Prostate gland (tissue), 2 donors: ENCODE results near the gene SERINC2. TPM values are rescaled to one million over a fixed set of nuclear protein-coding genes. Genes with fewer than 3 reads are reported as not detected.

Experiments
- DNase-seq: peaks from one replicate; pipeline ENCODE4 v3.0.0-alpha.2; 2019; ENCODE audit warnings: low spot score
- H3K27ac ChIP-seq, 2 donors: fragments of 200-600 bp; sonication (generic); 2 replicates each; pipeline ENCODE4 v1.5.1; 2017 to 2019
- H3K27me3 ChIP-seq: fragments of 200-600 bp; sonication (generic); replicated peaks from 2 replicates; pipeline ENCODE4 v1.5.1; 2019; ENCODE audit not compliant: insufficient read depth
- H3K36me3 ChIP-seq, 2 donors: fragments of 200-600 bp; sonication (generic); 1 replicate in 1 of 2; 2 replicates in 1 of 2; pipeline versions ENCODE4 v1.5.1 to v1.8.1; 2017 to 2019
- H3K4me1 ChIP-seq: fragments of 200-600 bp; sonication (generic); replicated peaks from 2 replicates; pipeline ENCODE4 v1.5.1; 2019
- H3K4me3 ChIP-seq, 2 donors: fragments of 200-600 bp; sonication (generic); 2 replicates each; pipeline ENCODE4 v1.5.1; 2017 to 2019
- H3K9me3 ChIP-seq: fragments of 200-600 bp; sonication (generic); 2 replicates; pipeline ENCODE4 v1.5.1; 2017
- CTCF ChIP-seq, 4 experiments: fragments of 200-600 bp in 2 of 4; fragments of 450-650 bp in 2 of 4; sonication (generic) in 2 of 4; IDR thresholded peaks; 1 replicate in 3 of 4; 2 replicates in 1 of 4; pipeline ENCODE4 v1.5.1; 2016 to 2019; ENCODE audit warnings: antibody characterized with exemption in 4 of 4, mild to moderate bottlenecking in 2 of 4, moderate library complexity in 2 of 4
- POLR2A ChIP-seq: fragments of 450-650 bp; IDR thresholded peaks from one replicate; pipeline ENCODE4 v1.6.1; 2016; ENCODE audit warnings: antibody characterized with exemption, mild to moderate bottlenecking
- POLR2AphosphoS5 ChIP-seq: sonication (generic); formaldehyde crosslinking; IDR thresholded peaks from one replicate; pipeline ENCODE4 v1.6.1; 2017; ENCODE audit warnings: antibody characterized with exemption
- WGBS: methylation state at CpG from one replicate; pipeline ENCODE4 v1.1.5; 2018; 5-methylcytosine and 5-hydroxymethylcytosine counted together
- intact Hi-C: fragments of 100-400 bp; cut with DNase I; formaldehyde crosslinking; loops from one replicate; pipeline ENCODE4 v1.14.2; 2022
- total RNA-seq, 2 donors: library from RNA; depleted of rRNA; stranded (reverse); fragments of >200 nt; gene quantifications; one replicate each; pipeline ENCODE4 v1.1.0, GENCODE V29; 2016

SERINC2 gene
- total RNA-seq, 2 donors from 2014 or later, result 76.1 to 110 TPM

DNA sequence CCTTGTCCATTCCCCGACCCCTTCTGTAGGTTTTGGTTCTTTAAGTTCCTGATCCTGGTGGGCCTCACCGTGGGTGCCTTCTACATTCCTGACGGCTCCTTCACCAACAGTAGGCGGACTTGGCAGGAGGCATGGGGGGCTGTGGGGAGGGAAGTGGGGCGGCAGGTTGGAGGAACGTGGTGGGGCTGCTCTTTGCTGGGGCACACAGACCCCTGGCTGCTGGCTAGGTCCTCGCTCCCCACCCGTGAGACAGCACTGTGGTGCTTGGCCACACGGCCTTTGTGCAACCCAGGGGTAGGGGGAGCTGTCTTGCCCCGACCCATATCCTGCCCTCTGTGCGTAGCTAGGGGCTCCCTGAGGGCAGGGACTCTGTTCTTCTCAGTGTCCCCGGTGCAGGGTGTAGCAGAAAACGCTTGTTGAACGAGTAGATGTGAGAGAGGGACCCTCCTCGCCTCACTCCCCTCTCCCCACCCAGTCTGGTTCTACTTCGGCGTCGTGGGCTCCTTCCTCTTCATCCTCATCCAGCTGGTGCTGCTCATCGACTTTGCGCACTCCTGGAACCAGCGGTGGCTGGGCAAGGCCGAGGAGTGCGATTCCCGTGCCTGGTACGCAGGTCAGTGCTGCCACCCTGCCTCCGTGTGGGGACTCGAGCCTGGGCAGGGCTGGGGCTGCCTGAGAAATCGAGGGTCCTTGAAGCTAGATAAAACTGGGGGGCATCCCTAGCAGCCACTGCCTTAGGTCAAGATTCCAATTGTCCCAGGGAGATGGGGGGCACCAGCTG lies 12.5 kb downstream of the SERINC2 start:
- no peaks in the 10 kb centered on the region for H3K27me3 ChIP-seq
- 85% methylated on average over 28 of the region's 28 CpGs for WGBS
- H3K4me3 ChIP-seq, result no peak overlapping the region
- H3K36me3 ChIP-seq, result no peaks in the 10 kb centered on the region
- intact Hi-C loops, result no loop called here
- no peaks in the 10 kb centered on the region for H3K4me1 ChIP-seq
- no peak for TF ChIP-seq POLR2A
- no peak for TF ChIP-seq POLR2AphosphoS5
- TF ChIP-seq CTCF (IDR thresholded peaks at IDR 0.05), result no peak
- no peak overlapping the region for H3K27ac ChIP-seq
- DNase-seq, result no peak
- H3K9me3 ChIP-seq, result no peaks in the 10 kb centered on the region

DNA sequence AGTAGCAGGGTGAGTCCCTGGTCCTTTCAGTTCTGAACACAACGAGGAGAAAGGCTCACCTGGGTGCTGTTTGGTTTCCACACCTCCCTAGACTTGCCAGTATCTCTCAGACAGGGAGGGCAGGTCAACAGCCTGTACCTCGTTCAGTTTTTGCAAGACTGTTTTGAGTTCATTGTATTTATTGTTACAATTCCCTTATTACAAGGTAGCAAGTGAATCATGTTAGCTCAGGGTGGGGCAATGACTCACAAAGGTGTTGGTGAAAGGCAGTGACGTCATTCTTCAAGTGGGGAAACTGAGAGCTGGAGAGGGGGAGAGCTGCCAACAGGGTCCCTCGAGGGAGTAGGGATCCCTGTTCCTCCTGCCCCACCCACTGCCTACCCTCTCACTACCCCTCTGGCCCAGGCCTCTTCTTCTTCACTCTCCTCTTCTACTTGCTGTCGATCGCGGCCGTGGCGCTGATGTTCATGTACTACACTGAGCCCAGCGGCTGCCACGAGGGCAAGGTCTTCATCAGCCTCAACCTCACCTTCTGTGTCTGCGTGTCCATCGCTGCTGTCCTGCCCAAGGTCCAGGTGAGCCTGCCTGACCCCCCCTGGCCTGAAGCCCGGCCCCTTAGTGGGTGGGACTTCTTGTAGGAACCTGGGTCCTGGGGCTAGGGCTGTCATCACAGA lies 13.4 kb downstream of the SERINC2 start:
- Histone ChIP-seq H3K9me3 (no peaks in the 10 kb centered on the region), H3K27me3 (no peaks in the 10 kb centered on the region), H3K36me3 (no peaks in the 10 kb centered on the region), H3K4me3 (no peak overlapping the region), H3K27ac (no peak overlapping the region), H3K4me1 (no peaks in the 10 kb centered on the region)
- intact Hi-C loops, result no loop called here
- no peak for TF ChIP-seq CTCF (IDR thresholded peaks at IDR 0.05)
- no peak for TF ChIP-seq POLR2A
- TF ChIP-seq POLR2AphosphoS5, result no peak
- 77% methylated on average over 13 of the region's 14 CpGs for WGBS
- DNase-seq, result no peak

DNA sequence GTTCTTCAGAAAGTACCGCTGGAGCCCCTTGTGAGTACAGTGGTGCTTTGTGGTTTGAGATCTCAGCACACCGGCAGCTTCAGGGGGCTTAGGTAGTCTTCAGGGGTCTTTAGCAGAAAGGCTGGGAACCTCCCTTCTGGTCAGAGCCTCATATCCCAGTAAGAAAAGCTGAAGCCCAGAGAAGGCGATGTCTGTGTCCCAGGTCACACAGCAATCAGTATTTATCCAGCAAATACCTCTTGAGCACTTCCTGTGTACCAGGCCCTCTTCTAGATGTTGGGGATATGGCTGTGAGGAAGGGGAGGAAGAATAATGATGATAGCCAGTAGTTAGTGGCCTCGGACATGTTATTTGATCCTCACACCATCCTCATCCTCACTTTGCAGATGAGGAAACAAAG lies 14.3 kb downstream of the SERINC2 start:
- 99% methylated on average over 4 of the region's 4 CpGs for WGBS
- TF ChIP-seq POLR2A (no peak), CTCF (IDR thresholded peaks at IDR 0.05) (no peak), POLR2AphosphoS5 (no peak)
- intact Hi-C loops, result no loop called here

DNA sequence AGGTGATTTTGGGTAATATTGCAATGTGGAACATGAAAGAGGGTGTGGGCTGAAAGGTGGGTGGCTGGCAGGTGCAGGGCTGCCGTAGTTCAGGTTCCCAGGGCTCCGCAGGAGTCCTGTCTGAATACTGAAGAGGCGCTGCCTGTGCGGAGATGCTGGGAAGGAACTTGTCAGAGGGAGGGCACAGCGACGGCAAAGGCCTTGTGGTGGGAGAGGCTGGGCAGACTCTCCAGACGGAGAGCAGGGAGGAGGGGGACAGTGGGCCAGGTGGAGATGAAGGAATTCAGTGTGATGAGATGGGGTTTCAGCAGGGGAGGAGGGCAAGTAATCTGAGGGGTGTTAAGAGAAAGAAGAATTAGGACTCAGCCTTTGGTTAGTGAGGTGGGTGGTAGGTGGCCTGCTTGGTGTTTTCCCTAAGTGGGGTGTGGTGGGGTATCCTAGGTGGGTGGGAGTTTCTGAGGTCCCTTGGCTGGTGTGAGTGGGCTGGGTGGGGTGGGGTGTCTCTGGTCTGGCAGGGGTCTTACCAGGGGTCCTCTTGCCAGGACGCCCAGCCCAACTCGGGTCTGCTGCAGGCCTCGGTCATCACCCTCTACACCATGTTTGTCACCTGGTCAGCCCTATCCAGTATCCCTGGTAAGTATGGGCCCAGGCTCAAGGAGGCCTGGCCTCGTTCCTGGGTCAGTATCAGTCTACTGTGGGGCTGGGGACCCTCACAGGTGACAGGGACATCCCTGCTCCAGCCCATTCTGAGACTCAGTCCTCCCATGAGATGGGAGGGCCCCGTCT lies 15.6 kb downstream of the SERINC2 start:
- 91% methylated on average over 11 of the region's 12 CpGs for WGBS
- H3K27me3 ChIP-seq, result no peaks in the 10 kb centered on the region
- TF ChIP-seq CTCF (IDR thresholded peaks at IDR 0.05) (no peak), POLR2A (no peak), POLR2AphosphoS5 (no peak)
- H3K27ac ChIP-seq, result no peak overlapping the region
- H3K4me1 ChIP-seq, result no peaks in the 10 kb centered on the region
- intact Hi-C loops, result no loop called here
- no peaks in the 10 kb centered on the region for H3K9me3 ChIP-seq
- no peak overlapping the region for H3K4me3 ChIP-seq
- no peak for DNase-seq
- H3K36me3 ChIP-seq, result no peaks in the 10 kb centered on the region

More for the DNA sequence above, 14.3 kb downstream of the SERINC2 start:
- Histone ChIP-seq H3K27ac (no peak overlapping the region), H3K27me3 (no peaks in the 10 kb centered on the region), H3K4me3 (no peak overlapping the region), H3K9me3 (no peaks in the 10 kb centered on the region), H3K36me3 (no peaks in the 10 kb centered on the region), H3K4me1 (no peaks in the 10 kb centered on the region)
- DNase-seq, result no peak
